HepG2 (cell line): ENCODE results near the gene DDIAS. TPM values are rescaled to one million over a fixed set of nuclear protein-coding genes. Genes with fewer than 3 reads are reported as not detected.
"Not testable (repeated sequence)": the region's sequence is repeated elsewhere in the genome, so short reads cannot be mapped to it uniquely, and the experiment has no call there.

Experiments
- ATAC-seq: fragments of 200-7000 bp; cut with Tn5 transposase; 3 replicates; pipeline ENCODE4 v1.9.1; 2020; ENCODE audit warnings: mild to moderate bottlenecking, moderate library complexity
- BruUV-seq: library from RNA; stranded (reverse); fragments of 400-500 nt; replicated peaks from 2 replicates; lab custom pipeline; 2021; lab: Mats Ljungman, UMichigan
- CTCF ChIA-PET: fragments of 300-600 bp; formaldehyde crosslinking; extraction: SDS; loops from one replicate; lab custom pipeline; 2021; ENCODE audit warnings: low total read pairs, inconsistent platforms, low intra/inter-chr PET ratio; lab: Yijun Ruan, JAX
- POLR2A ChIA-PET: fragments of 350-600 bp; sonication (Branson Sonifier 250); formaldehyde crosslinking; loops from one replicate; lab custom pipeline; 2020; ENCODE audit warnings: antibody characterized with exemption, inconsistent platforms; lab: Yijun Ruan, JAX
- DNase-seq: peaks from one replicate; pipeline ENCODE4 v3.0.0-alpha.2; 2015; ENCODE audit warnings: low spot score
- FAIRE-seq: peaks from 3 replicates; lab custom pipeline; 2011; peaks lifted over from hg19 to GRCh38; lab: Jason Lieb, UNC
- H2AFZ ChIP-seq: one replicate; pipeline ENCODE4 v1.6.1; 2011; ENCODE audit warnings: low read length, inconsistent platforms
- H3K27ac ChIP-seq: fragments of 300-600 bp; 3 replicates; pipeline ENCODE4 v1.8.0; 2011; ENCODE audit warnings: mixed run types, mild to moderate bottlenecking, mixed read lengths, low read length, inconsistent platforms; ENCODE audit not compliant: insufficient read depth; ENCODE audit errors: extremely low read length
- H3K27me3 ChIP-seq, 2 experiments: fragments of 200-600 bp in 1 of 2; 2 replicates in 1 of 2; 3 replicates in 1 of 2; pipeline versions ENCODE4 v1.6.0 to v1.8.0; 2011; ENCODE audit warnings: low read length in 2 of 2, mild to moderate bottlenecking in 2 of 2, moderate library complexity in 2 of 2, inconsistent platforms in 1 of 2; ENCODE audit not compliant: insufficient read depth in 2 of 2, control insufficient read depth in 1 of 2
- H3K36me3 ChIP-seq, 2 experiments: fragments of 200-600 bp in 1 of 2; replicated peaks in 1 of 2; 2 replicates in 1 of 2; 3 replicates in 1 of 2; pipeline versions ENCODE4 v1.5.1 to v1.8.0; 2011; ENCODE audit warnings: low read length in 2 of 2, inconsistent platforms in 1 of 2; ENCODE audit not compliant: insufficient read depth in 2 of 2, control insufficient read depth in 1 of 2
- H3K4me1 ChIP-seq: 2 replicates; pipeline ENCODE4 v1.5.1; 2012; ENCODE audit warnings: low read length, inconsistent platforms; ENCODE audit not compliant: insufficient read depth
- H3K4me2 ChIP-seq: 2 replicates; pipeline ENCODE4 v1.6.0; 2011; ENCODE audit warnings: low read depth, low read length, inconsistent platforms
- H3K4me3 ChIP-seq, 3 experiments: fragments of 200-600 bp in 1 of 3; sonication (generic), shearing (Covaris generic) in 1 of 3; replicated peaks in 1 of 3; 2 replicates each; pipeline ENCODE4 v1.5.1; 2011 to 2016; ENCODE audit warnings: low read length in 3 of 3, inconsistent platforms in 2 of 3, low read depth in 2 of 3, mild to moderate bottlenecking in 2 of 3, control low read depth in 1 of 3, mixed read lengths in 1 of 3; ENCODE audit not compliant: insufficient read depth in 1 of 3
- H3K79me2 ChIP-seq: one replicate; pipeline ENCODE4 v1.6.1; 2011; ENCODE audit warnings: low read length, inconsistent platforms; ENCODE audit not compliant: insufficient read depth
- H3K9ac ChIP-seq: 2 replicates; pipeline ENCODE4 v1.6.0; 2011; ENCODE audit warnings: mild to moderate bottlenecking, low read depth, low read length, inconsistent platforms; ENCODE audit not compliant: insufficient read depth
- H3K9me3 ChIP-seq: 2 replicates; pipeline ENCODE4 v1.5.1; 2012; ENCODE audit warnings: mild to moderate bottlenecking, low read length
- H4K20me1 ChIP-seq: 2 replicates; pipeline ENCODE4 v1.6.0; 2011; ENCODE audit warnings: inconsistent platforms, mild to moderate bottlenecking, low read length, moderate library complexity; ENCODE audit not compliant: insufficient read depth
- GTF2F1 ChIP-seq: fragments of 150-350 bp; IDR thresholded peaks from 2 replicates; pipeline ENCODE4 v1.6.1; 2014; ENCODE audit warnings: low read length
- MIXL1 ChIP-seq: IDR thresholded peaks from 2 replicates; pipeline ENCODE4 v1.6.1; 2016
- RCOR2 ChIP-seq: IDR thresholded peaks from 2 replicates; pipeline ENCODE4 v1.6.1; 2016; ENCODE audit warnings: missing biosample characterization, missing genetic modification reagents
- YEATS4 ChIP-seq: sonication (generic); formaldehyde crosslinking; IDR thresholded peaks from 2 replicates; pipeline ENCODE4 v1.4.0; 2020; ENCODE audit warnings: missing genetic modification reagents, borderline replicate concordance
- ZBTB38 ChIP-seq: sonication (generic); formaldehyde crosslinking; IDR thresholded peaks from 2 replicates; pipeline ENCODE4 v1.5.1; 2020; ENCODE audit warnings: mild to moderate bottlenecking, missing genetic modification reagents
- ZNF816 ChIP-seq: sonication (generic); formaldehyde crosslinking; IDR thresholded peaks from 2 replicates; pipeline ENCODE4 v1.8.0; 2022; ENCODE audit warnings: missing genetic modification reagents, mild to moderate bottlenecking, borderline replicate concordance
- WGBS: methylation state at CpG from one replicate; pipeline ENCODE4 v1.1.6; 2017; ENCODE audit warnings: low lambda C conversion rate; 5-methylcytosine and 5-hydroxymethylcytosine counted together
- in situ Hi-C: cut with HindIII; loops from 2 replicates; pipeline ENCODE4 v1.10.0; 2017; ENCODE audit warnings: low pct_unique_long_range_greater_than_20kb; ENCODE audit not compliant: extremely low pct_ligation_motif_present
- intact Hi-C: fragments of 100-400 bp; cut with micrococcal nuclease; formaldehyde crosslinking; loops from one replicate; pipeline ENCODE4 v1.10.0; 2022; ENCODE audit not compliant: unreplicated experiment
- polyA plus RNA-seq, 8 experiments: library from polyadenylated mRNA; depleted of rRNA in 3 of 8; stranded (reverse) in 7 of 8; unstranded in 1 of 8; fragments of >200 nt; fragmentation: Illumina TruSeq in 4 of 8; extraction: Trizol in 4 of 8; gene quantifications; 2 replicates each; pipeline versions ENCODE4 v1.2.1 to v1.2.3, GENCODE V29; 2011 to 2016; ENCODE audit warnings: low read depth in 4 of 8, missing spikeins in 1 of 8, mixed read lengths in 1 of 8; ENCODE audit not compliant: insufficient read depth in 1 of 8
- total RNA-seq, 5 experiments: library from RNA; depleted of rRNA; stranded (reverse); fragments of >200 nt; fragmentation: Illumina TruSeq; extraction: Trizol; gene quantifications; 2 replicates each; pipeline ENCODE4 v1.2.3, GENCODE V29; 2016; ENCODE audit warnings: low read depth in 1 of 5
- TF ChIP-seq, protein P1 (sequence below): sonication (generic); formaldehyde crosslinking; IDR thresholded peaks from 2 replicates; pipeline ENCODE4 v1.9.0; 2021; ENCODE audit warnings: missing genetic modification reagents, mild to moderate bottlenecking, borderline replicate concordance
- TF ChIP-seq, protein P2 (sequence below): sonication (generic); formaldehyde crosslinking; IDR thresholded peaks from 2 replicates; pipeline ENCODE4 v1.4.0; 2020; ENCODE audit warnings: missing genetic modification reagents, borderline replicate concordance
- TF ChIP-seq, protein P3 (sequence below): sonication (generic); formaldehyde crosslinking; IDR thresholded peaks from 2 replicates; pipeline ENCODE4 v1.4.0; 2020; ENCODE audit warnings: missing genetic modification reagents, borderline replicate concordance
- TF ChIP-seq, protein P4 (sequence below): sonication (generic); formaldehyde crosslinking; IDR thresholded peaks from 2 replicates; pipeline ENCODE4 v1.5.0; 2020; ENCODE audit warnings: missing genetic modification reagents

Gene DDIAS
- total and polyA plus RNA-seq, 2 of the 13 experiments (the other 11 are each of a cell fraction or from before 2014, with no cell fraction given) = 3.5 to 13.0 TPM

DNA sequence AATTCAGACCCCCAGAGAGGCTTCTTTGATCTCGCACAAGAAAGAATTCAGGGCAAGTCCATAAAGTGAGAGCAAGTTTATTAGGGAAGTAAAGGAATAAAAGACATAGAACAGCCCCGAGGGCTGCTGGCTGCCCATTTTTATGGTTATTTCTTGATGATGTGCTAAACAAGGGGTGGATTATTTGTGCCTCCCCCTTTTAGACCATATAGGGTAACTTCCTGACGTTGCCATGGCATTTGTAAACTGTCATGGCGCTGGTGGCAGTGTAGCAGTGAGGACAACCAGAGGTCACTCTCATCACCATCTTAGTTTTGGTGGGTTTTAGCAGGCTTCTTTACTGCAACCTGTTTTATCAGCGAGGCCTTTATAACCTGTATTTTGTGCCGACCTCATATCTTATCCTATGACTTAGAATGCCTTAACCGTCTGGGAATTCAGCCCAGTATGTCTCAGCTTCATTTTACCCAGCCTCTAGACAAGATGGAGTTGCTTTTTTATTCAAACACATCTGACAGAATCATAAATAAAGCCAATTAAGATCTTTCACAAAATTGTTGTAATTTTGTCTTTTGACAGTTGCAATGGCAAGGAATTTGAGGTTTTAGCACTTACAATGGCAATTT, 7.6 kb downstream of the DDIAS start (continued):
- TF ChIP-seq, protein P1, sequence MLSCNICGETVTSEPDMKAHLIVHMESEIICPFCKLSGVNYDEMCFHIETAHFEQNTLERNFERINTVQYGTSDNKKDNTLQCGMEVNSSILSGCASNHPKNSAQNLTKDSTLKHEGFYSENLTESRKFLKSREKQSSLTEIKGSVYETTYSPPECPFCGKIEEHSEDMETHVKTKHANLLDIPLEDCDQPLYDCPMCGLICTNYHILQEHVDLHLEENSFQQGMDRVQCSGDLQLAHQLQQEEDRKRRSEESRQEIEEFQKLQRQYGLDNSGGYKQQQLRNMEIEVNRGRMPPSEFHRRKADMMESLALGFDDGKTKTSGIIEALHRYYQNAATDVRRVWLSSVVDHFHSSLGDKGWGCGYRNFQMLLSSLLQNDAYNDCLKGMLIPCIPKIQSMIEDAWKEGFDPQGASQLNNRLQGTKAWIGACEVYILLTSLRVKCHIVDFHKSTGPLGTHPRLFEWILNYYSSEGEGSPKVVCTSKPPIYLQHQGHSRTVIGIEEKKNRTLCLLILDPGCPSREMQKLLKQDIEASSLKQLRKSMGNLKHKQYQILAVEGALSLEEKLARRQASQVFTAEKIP (CRISPR knock-in tag) = no peak
- TF ChIP-seq GTF2F1 (no peak), RCOR2 (CRISPR knock-in tag) (no peak), YEATS4 (CRISPR knock-in tag) (no peak), ZBTB38 (no peak), MIXL1 (no peak), ZNF816 (CRISPR knock-in tag) (no peak)
- TF ChIP-seq, protein P2, sequence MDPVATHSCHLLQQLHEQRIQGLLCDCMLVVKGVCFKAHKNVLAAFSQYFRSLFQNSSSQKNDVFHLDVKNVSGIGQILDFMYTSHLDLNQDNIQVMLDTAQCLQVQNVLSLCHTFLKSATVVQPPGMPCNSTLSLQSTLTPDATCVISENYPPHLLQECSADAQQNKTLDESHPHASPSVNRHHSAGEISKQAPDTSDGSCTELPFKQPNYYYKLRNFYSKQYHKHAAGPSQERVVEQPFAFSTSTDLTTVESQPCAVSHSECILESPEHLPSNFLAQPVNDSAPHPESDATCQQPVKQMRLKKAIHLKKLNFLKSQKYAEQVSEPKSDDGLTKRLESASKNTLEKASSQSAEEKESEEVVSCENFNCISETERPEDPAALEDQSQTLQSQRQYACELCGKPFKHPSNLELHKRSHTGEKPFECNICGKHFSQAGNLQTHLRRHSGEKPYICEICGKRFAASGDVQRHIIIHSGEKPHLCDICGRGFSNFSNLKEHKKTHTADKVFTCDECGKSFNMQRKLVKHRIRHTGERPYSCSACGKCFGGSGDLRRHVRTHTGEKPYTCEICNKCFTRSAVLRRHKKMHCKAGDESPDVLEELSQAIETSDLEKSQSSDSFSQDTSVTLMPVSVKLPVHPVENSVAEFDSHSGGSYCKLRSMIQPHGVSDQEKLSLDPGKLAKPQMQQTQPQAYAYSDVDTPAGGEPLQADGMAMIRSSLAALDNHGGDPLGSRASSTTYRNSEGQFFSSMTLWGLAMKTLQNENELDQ (CRISPR knock-in tag) = no peak
- TF ChIP-seq, protein P3, sequence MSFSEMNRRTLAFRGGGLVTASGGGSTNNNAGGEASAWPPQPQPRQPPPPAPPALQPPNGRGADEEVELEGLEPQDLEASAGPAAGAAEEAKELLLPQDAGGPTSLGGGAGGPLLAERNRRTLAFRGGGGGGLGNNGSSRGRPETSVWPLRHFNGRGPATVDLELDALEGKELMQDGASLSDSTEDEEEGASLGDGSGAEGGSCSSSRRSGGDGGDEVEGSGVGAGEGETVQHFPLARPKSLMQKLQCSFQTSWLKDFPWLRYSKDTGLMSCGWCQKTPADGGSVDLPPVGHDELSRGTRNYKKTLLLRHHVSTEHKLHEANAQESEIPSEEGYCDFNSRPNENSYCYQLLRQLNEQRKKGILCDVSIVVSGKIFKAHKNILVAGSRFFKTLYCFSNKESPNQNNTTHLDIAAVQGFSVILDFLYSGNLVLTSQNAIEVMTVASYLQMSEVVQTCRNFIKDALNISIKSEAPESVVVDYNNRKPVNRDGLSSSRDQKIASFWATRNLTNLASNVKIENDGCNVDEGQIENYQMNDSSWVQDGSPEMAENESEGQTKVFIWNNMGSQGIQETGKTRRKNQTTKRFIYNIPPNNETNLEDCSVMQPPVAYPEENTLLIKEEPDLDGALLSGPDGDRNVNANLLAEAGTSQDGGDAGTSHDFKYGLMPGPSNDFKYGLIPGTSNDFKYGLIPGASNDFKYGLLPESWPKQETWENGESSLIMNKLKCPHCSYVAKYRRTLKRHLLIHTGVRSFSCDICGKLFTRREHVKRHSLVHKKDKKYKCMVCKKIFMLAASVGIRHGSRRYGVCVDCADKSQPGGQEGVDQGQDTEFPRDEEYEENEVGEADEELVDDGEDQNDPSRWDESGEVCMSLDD = no peak
- TF ChIP-seq, protein P4, sequence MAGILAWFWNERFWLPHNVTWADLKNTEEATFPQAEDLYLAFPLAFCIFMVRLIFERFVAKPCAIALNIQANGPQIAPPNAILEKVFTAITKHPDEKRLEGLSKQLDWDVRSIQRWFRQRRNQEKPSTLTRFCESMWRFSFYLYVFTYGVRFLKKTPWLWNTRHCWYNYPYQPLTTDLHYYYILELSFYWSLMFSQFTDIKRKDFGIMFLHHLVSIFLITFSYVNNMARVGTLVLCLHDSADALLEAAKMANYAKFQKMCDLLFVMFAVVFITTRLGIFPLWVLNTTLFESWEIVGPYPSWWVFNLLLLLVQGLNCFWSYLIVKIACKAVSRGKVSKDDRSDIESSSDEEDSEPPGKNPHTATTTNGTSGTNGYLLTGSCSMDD = no peak
- TF ChIP-seq, all 625 proteins: peak for 0

DNA sequence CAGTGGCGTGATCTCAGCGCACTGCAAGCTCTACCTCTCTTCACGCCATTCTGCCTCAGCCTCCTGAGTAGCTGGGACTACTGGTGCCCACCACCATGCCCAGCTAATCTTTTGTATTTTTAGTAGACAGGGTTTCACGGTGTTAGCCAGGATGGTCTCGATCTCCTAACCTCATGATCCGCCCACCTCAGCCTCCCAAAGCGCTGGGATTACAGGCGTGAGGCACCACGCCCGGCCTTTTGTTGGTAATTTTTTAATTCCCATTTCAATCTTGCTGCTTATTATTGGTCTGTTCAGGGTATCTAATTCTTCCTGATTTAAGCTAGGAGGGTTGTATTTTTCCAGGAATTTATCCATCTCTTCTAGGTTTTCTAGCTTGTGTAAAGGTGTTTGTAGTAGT, 18.2 kb downstream of the DDIAS start:
- BruUV-seq, CTCF ChIA-PET, H2AFZ ChIP-seq, intact Hi-C loops, DNase-seq, H3K27me3 ChIP-seq, H3K9ac ChIP-seq, POLR2A ChIA-PET, ATAC-seq, H3K27ac ChIP-seq, in situ Hi-C loops, H3K9me3 ChIP-seq, H3K4me2 ChIP-seq, H3K79me2 ChIP-seq, H4K20me1 ChIP-seq, H3K4me3 ChIP-seq, FAIRE-seq: not testable (repeated sequence)
- 98% methylated on average over 10 of the region's 10 CpGs for WGBS
- Histone ChIP-seq H3K4me1 (peaks cover 11% of the 10 kb centered on the region), H3K36me3 (peaks cover 3 to 17% of the 10 kb centered on the region in 2 experiments; a peak in 4 of 5 replicates)
